Endothelial cell of umbilical vein (primary cell): Measurements from ENCODE around the gene HOXB6. TPM values are rescaled to one million over a fixed set of nuclear protein-coding genes. Genes with fewer than 3 reads are reported as not detected.

Source experiments
- BruUV-seq: library from RNA; stranded (reverse); fragments of 400-500 nt; replicated peaks from 2 replicates; lab custom pipeline; 2021; lab: Mats Ljungman, UMichigan
- CTCF ChIA-PET: fragments of 300-600, 350-600 bp; sonication (Branson Sonifier 250); formaldehyde crosslinking; loops from one replicate; lab custom pipeline; 2021; ENCODE audit warnings: antibody characterized with exemption, inconsistent platforms; lab: Charles Lee
- POLR2A ChIA-PET: fragments of 300-600, 350-600 bp; sonication (Branson Sonifier 250); formaldehyde crosslinking; loops from one replicate; lab custom pipeline; 2021; ENCODE audit warnings: antibody characterized with exemption, inconsistent platforms; lab: Charles Lee
- DNase-seq: peaks from one replicate; pipeline ENCODE4 v3.0.0-alpha.2; 2011; ENCODE audit warnings: low read depth, low spot score
- FAIRE-seq: peaks from 2 replicates; lab custom pipeline; 2011; peaks lifted over from hg19 to GRCh38; lab: Jason Lieb, UNC
- H2AFZ ChIP-seq: 2 replicates; pipeline ENCODE4 v1.6.0; 2012; ENCODE audit warnings: low read depth, low read length, control low read depth, inconsistent platforms
- H3K27ac ChIP-seq: 2 replicates; pipeline ENCODE4 v1.5.1; 2011; ENCODE audit warnings: low read depth, mild to moderate bottlenecking, control low read depth, low read length, moderate library complexity; ENCODE audit not compliant: insufficient read depth
- H3K27me3 ChIP-seq, 2 experiments: 2 replicates each; pipeline versions ENCODE4 v1.6.0 to v1.6.1; 2011; ENCODE audit warnings: low read length in 2 of 2, mixed read lengths in 1 of 2; ENCODE audit not compliant: control insufficient read depth in 2 of 2, insufficient read depth in 2 of 2
- H3K36me3 ChIP-seq, 2 experiments: 2 replicates in 1 of 2; 3 replicates in 1 of 2; pipeline ENCODE4 v1.5.1; 2011; ENCODE audit warnings: low read length in 2 of 2, mild to moderate bottlenecking in 1 of 2, moderate library complexity in 1 of 2; ENCODE audit not compliant: control insufficient read depth in 2 of 2, insufficient read depth in 2 of 2; ENCODE audit errors: extremely low read depth in 1 of 2
- H3K4me1 ChIP-seq: 3 replicates; pipeline ENCODE4 v1.5.1; 2011; ENCODE audit warnings: mild to moderate bottlenecking, low read length; ENCODE audit not compliant: control insufficient read depth, insufficient read depth; ENCODE audit errors: extremely low read depth
- H3K4me2 ChIP-seq: 2 replicates; pipeline ENCODE4 v1.6.1; 2011; ENCODE audit warnings: low read length, control low read depth, mixed read lengths; ENCODE audit not compliant: insufficient read depth
- H3K4me3 ChIP-seq, 3 experiments: fragments of 200-600 bp in 1 of 3; sonication (generic), shearing (Covaris generic) in 1 of 3; replicated peaks in 1 of 3; 2 replicates each; pipeline ENCODE4 v1.5.1; 2011 to 2016; ENCODE audit warnings: control low read depth in 3 of 3, low read length in 3 of 3, mild to moderate bottlenecking in 2 of 3, inconsistent platforms in 1 of 3, low read depth in 1 of 3, moderate library complexity in 1 of 3; ENCODE audit not compliant: insufficient read depth in 1 of 3
- H3K79me2 ChIP-seq: 2 replicates; pipeline ENCODE4 v1.6.0; 2012; ENCODE audit warnings: low read length, inconsistent platforms; ENCODE audit not compliant: control insufficient read depth, insufficient read depth
- H3K9ac ChIP-seq: replicated peaks from 2 replicates; pipeline ENCODE3; 2011; ENCODE audit warnings: low read length, control low read depth; ENCODE audit not compliant: insufficient read depth; ENCODE audit errors: extremely low read depth
- H3K9me1 ChIP-seq: replicated peaks from 3 replicates; pipeline ENCODE4 v1.6.0; 2011; ENCODE audit warnings: mild to moderate bottlenecking, low read length; ENCODE audit not compliant: control insufficient read depth, insufficient read depth; ENCODE audit errors: extremely low read depth
- H3K9me3 ChIP-seq: replicated peaks from 2 replicates; pipeline ENCODE4 v1.5.1; 2012; ENCODE audit warnings: low read length, inconsistent platforms; ENCODE audit not compliant: control insufficient read depth, insufficient read depth
- H4K20me1 ChIP-seq: replicated peaks from 2 replicates; pipeline ENCODE3; 2011; ENCODE audit warnings: mild to moderate bottlenecking, low read length; ENCODE audit not compliant: control insufficient read depth, insufficient read depth; ENCODE audit errors: extremely low read depth
- CTCF ChIP-seq, 2 donors: IDR thresholded peaks; 1 replicate in 1 of 2; 2 replicates in 1 of 2; pipeline ENCODE4 v1.5.1; 2011; ENCODE audit warnings: low read length in 2 of 2, mild to moderate bottlenecking in 2 of 2, moderate library complexity in 2 of 2, control low read depth in 1 of 2, inconsistent platforms in 1 of 2, low read depth in 1 of 2; ENCODE audit not compliant: insufficient read depth in 1 of 2; ENCODE audit errors: extremely low read depth in 1 of 2
- EZH2 ChIP-seq: IDR thresholded peaks from 2 replicates; pipeline ENCODE4 v1.6.1; 2012; ENCODE audit warnings: borderline replicate concordance, low read depth, mild to moderate bottlenecking, moderate library complexity, low read length, inconsistent platforms; ENCODE audit not compliant: severe bottlenecking
- FOS ChIP-seq: IDR thresholded peaks from 2 replicates; pipeline ENCODE4 v1.6.1; 2011; ENCODE audit warnings: mild to moderate bottlenecking, low read length, moderate library complexity, borderline replicate concordance; ENCODE audit not compliant: insufficient read depth
- GATA2 ChIP-seq: IDR thresholded peaks from 2 replicates; pipeline ENCODE4 v1.7.0; 2011; ENCODE audit warnings: low read depth, mild to moderate bottlenecking, moderate library complexity, mixed read lengths, low read length; ENCODE audit not compliant: insufficient read length, insufficient read depth
- JUN ChIP-seq: IDR thresholded peaks from 2 replicates; pipeline ENCODE4 v1.6.1; 2011; ENCODE audit warnings: borderline replicate concordance, low read depth; ENCODE audit not compliant: insufficient read length, insufficient read depth
- MYC ChIP-seq: IDR thresholded peaks from one replicate; pipeline ENCODE4 v1.6.1; 2011; ENCODE audit warnings: mild to moderate bottlenecking, low read depth, low read length
- dilution Hi-C: fragments of 300-500 bp; cut with MboI; formaldehyde crosslinking; loops from one replicate; pipeline ENCODE4 v1.15.0; 2019; ENCODE audit warnings: low sequenced_read_pairs; ENCODE audit not compliant: extremely low pct_ligation_motif_present
- intact Hi-C: fragments of 100-400 bp; cut with micrococcal nuclease; formaldehyde crosslinking; loops from one replicate; pipeline ENCODE4 v1.10.0; 2022
- polyA plus RNA-seq, 4 experiments: library from polyadenylated mRNA; depleted of rRNA in 3 of 4; stranded (reverse) in 3 of 4; unstranded in 1 of 4; fragments of >200 nt; gene quantifications; 2 replicates each; pipeline versions ENCODE4 v1.2.1 to v1.2.3, GENCODE V29; 2011 to 2012; ENCODE audit warnings: missing spikeins in 1 of 4
- total RNA-seq: library from RNA; stranded (reverse); gene quantifications from 2 replicates; pipeline ENCODE4 v1.2.3, GENCODE V29; 2021

HOXB6 gene
- total and polyA plus RNA-seq, 2 donors (not counting 3 experiments of a cell fraction or from before 2014, with no cell fraction given) = 8.8 to 24.0 TPM

- H3K27ac ChIP-seq = no peak overlapping the region
- no peak for TF ChIP-seq FOS
- TF ChIP-seq EZH2 = peak; percentile 38
- TF ChIP-seq MYC = no peak
- no peak for TF ChIP-seq GATA2
- TF ChIP-seq JUN = no peak
- TF ChIP-seq CTCF (IDR thresholded peaks at IDR 0.05; ENCODE audit: extremely low read depth in 1 of 2, insufficient read depth in 1 of 2, low read depth in 1 of 2, low read length in 2 of 2) = no peak
- no peaks in the 10 kb centered on the region for H3K79me2 ChIP-seq
- ChIA-PET CTCF (interaction anchor here (4.5 kb wide), 1 partner anchor 10 kb away, joined by 23 read pairs; no protein-coding TSS in a partner anchor), POLR2A (interaction anchor here (0.7 kb wide), 1 partner anchor 1441 kb away, joined by 4 read pairs; no protein-coding TSS in a partner anchor)
- H3K36me3 ChIP-seq = no peaks in the 10 kb centered on the region
- H3K27me3 ChIP-seq = peaks cover 62 to 70% of the 10 kb centered on the region in 2 experiments
- FAIRE-seq = no peak
- no peak for DNase-seq
- dilution Hi-C loops = no loop called here
- no peaks in the 10 kb centered on the region for H3K4me1 ChIP-seq
- no peak overlapping the region for H3K9ac ChIP-seq
- no TSS peak for BruUV-seq
- H3K4me3 ChIP-seq = no peak overlapping the region
- no peak overlapping the region for H3K4me2 ChIP-seq
- H4K20me1 ChIP-seq = no peaks in the 10 kb centered on the region
- intact Hi-C loops = no loop called here
- no peak overlapping the region for H2AFZ ChIP-seq
- no peaks in the 10 kb centered on the region for H3K9me3 ChIP-seq
- no peaks in the 10 kb centered on the region for H3K9me1 ChIP-seq
These were observed 41.7 kb upstream of the HOXB6 start for GRCh38 chr17:48646183-48647102.
